H9 (cell line): Measurements from ENCODE around the gene FBLN2. TPM values are rescaled to one million over a fixed set of nuclear protein-coding genes. Genes with fewer than 3 reads are reported as not detected.

Experiments used
- DNase-seq: peaks from one replicate; pipeline ENCODE4 v3.0.0-alpha.2; 2017
- H2AFZ ChIP-seq: one replicate; pipeline ENCODE4 v1.6.1; 2013; ENCODE audit warnings: mild to moderate bottlenecking, low read length, control low read depth, moderate library complexity
- H2AK5ac ChIP-seq: 2 replicates; pipeline ENCODE4 v1.6.1; 2013; ENCODE audit warnings: low read length, control low read depth, mixed read lengths; ENCODE audit not compliant: insufficient read length
- H2BK120ac ChIP-seq: one replicate; pipeline ENCODE4 v1.6.1; 2013; ENCODE audit warnings: low read depth, mild to moderate bottlenecking, low read length, control low read depth, inconsistent platforms; ENCODE audit not compliant: poor library complexity, severe bottlenecking
- H2BK12ac ChIP-seq: 2 replicates; pipeline ENCODE4 v1.6.1; 2013; ENCODE audit warnings: low read length, control low read depth, mixed read lengths, low read depth; ENCODE audit not compliant: insufficient read length
- H2BK15ac ChIP-seq: 2 replicates; pipeline ENCODE4 v1.6.1; 2013; ENCODE audit warnings: low read depth, low read length, control low read depth
- H2BK20ac ChIP-seq: one replicate; pipeline ENCODE4 v1.6.1; 2013; ENCODE audit warnings: low read depth, mild to moderate bottlenecking, low read length, control low read depth, inconsistent platforms; ENCODE audit not compliant: poor library complexity, severe bottlenecking
- H2BK5ac ChIP-seq: 2 replicates; pipeline ENCODE4 v1.6.1; 2013; ENCODE audit warnings: low read length, control low read depth, mixed read lengths; ENCODE audit not compliant: insufficient read length
- H3K14ac ChIP-seq: 2 replicates; pipeline ENCODE4 v1.6.1; 2013; ENCODE audit warnings: low read length, control low read depth; ENCODE audit not compliant: insufficient read depth
- H3K18ac ChIP-seq: 2 replicates; pipeline ENCODE4 v1.6.1; 2013; ENCODE audit warnings: low read depth, mild to moderate bottlenecking, mixed read lengths, low read length, control low read depth; ENCODE audit not compliant: insufficient read length
- H3K23ac ChIP-seq: 2 replicates; pipeline ENCODE4 v1.6.1; 2013; ENCODE audit warnings: low read length, control low read depth, mixed read lengths, low read depth; ENCODE audit not compliant: insufficient read length
- H3K23me2 ChIP-seq: 2 replicates; pipeline ENCODE4 v1.6.1; 2013; ENCODE audit warnings: low read depth, mild to moderate bottlenecking, mixed read lengths, low read length, control low read depth; ENCODE audit not compliant: insufficient read length, poor library complexity, severe bottlenecking
- H3K27ac ChIP-seq: 2 replicates; pipeline ENCODE4 v1.5.1; 2013; ENCODE audit warnings: low read length, control low read depth, mixed read lengths, low read depth; ENCODE audit not compliant: insufficient read length
- H3K27me3 ChIP-seq: 2 replicates; pipeline ENCODE4 v1.6.1; 2013; ENCODE audit warnings: low read length, control low read depth, inconsistent platforms; ENCODE audit not compliant: insufficient read depth
- H3K4ac ChIP-seq: 2 replicates; pipeline ENCODE4 v1.6.1; 2013; ENCODE audit warnings: low read depth, mild to moderate bottlenecking, control low read depth, inconsistent platforms, low read length, moderate library complexity
- H3K4me1 ChIP-seq: 2 replicates; pipeline ENCODE4 v1.6.1; 2013; ENCODE audit warnings: low read length, control low read depth, inconsistent platforms; ENCODE audit not compliant: insufficient read depth
- H3K4me2 ChIP-seq: 2 replicates; pipeline ENCODE4 v1.6.1; 2013; ENCODE audit warnings: low read length, control low read depth, mixed read lengths; ENCODE audit not compliant: insufficient read length, insufficient read depth
- H3K56ac ChIP-seq: 2 replicates; pipeline ENCODE4 v1.6.1; 2013; ENCODE audit warnings: low read depth, mild to moderate bottlenecking, mixed read lengths, low read length, control low read depth; ENCODE audit not compliant: insufficient read length
- H3K79me1 ChIP-seq: 2 replicates; pipeline ENCODE4 v1.6.1; 2013; ENCODE audit warnings: low read depth, mild to moderate bottlenecking, moderate library complexity, low read length, control low read depth, inconsistent platforms; ENCODE audit not compliant: insufficient read depth, poor library complexity, severe bottlenecking
- H3K79me2 ChIP-seq: 2 replicates; pipeline ENCODE4 v1.6.1; 2013; ENCODE audit warnings: low read length, control low read depth, inconsistent platforms; ENCODE audit not compliant: insufficient read depth
- H3K9ac ChIP-seq: 2 replicates; pipeline ENCODE4 v1.6.1; 2013; ENCODE audit warnings: low read length, control low read depth, mixed read lengths; ENCODE audit not compliant: insufficient read length; ENCODE audit errors: extremely low read depth
- H3K9me3 ChIP-seq: one replicate; pipeline ENCODE4 v1.6.1; 2013; ENCODE audit warnings: low read depth, low read length, inconsistent platforms; ENCODE audit not compliant: control insufficient read depth
- H3T11ph ChIP-seq: one replicate; pipeline ENCODE4 v1.6.1; 2013; ENCODE audit warnings: mild to moderate bottlenecking, low read length, control low read depth, inconsistent platforms
- H4K20me1 ChIP-seq: one replicate; pipeline ENCODE4 v1.6.1; 2013; ENCODE audit not compliant: control insufficient read depth, insufficient read length, insufficient read depth
- H4K5ac ChIP-seq: 2 replicates; pipeline ENCODE4 v1.6.1; 2013; ENCODE audit warnings: low read depth, mild to moderate bottlenecking, mixed read lengths, low read length, control low read depth; ENCODE audit not compliant: insufficient read length
- H4K8ac ChIP-seq: replicated peaks from 2 replicates; pipeline ENCODE4 v1.6.1; 2013; ENCODE audit warnings: low read length, control low read depth, mixed read lengths, low read depth; ENCODE audit not compliant: insufficient read length
- H4K91ac ChIP-seq: 2 replicates; pipeline ENCODE4 v1.6.1; 2013; ENCODE audit warnings: low read depth, mild to moderate bottlenecking, moderate library complexity, mixed read lengths, low read length, control low read depth; ENCODE audit not compliant: insufficient read length
- H3K27ac Mint-ChIP-seq, 3 experiments: 2 replicates in 2 of 3; 3 replicates in 1 of 3; pipeline ENCODE4 v1.8.0; 2020 to 2021; ENCODE audit warnings: mixed read lengths in 3 of 3, mild to moderate bottlenecking in 1 of 3, moderate library complexity in 1 of 3
- H3K27me3 Mint-ChIP-seq: 2 replicates; pipeline ENCODE4 v1.8.0; 2021; ENCODE audit warnings: low read depth, mild to moderate bottlenecking, moderate library complexity, mixed read lengths
- H3K36me3 Mint-ChIP-seq, 3 experiments: 2 replicates in 2 of 3; 3 replicates in 1 of 3; pipeline ENCODE4 v1.8.0; 2020 to 2021; ENCODE audit warnings: low read depth in 3 of 3, mixed read lengths in 3 of 3; ENCODE audit not compliant: insufficient read depth in 1 of 3
- H3K4me1 Mint-ChIP-seq, 2 experiments: 2 replicates each; pipeline ENCODE4 v1.8.0; 2020; ENCODE audit warnings: mixed read lengths in 2 of 2
- H3K4me3 Mint-ChIP-seq, 2 experiments: 2 replicates in 1 of 2; 3 replicates in 1 of 2; pipeline ENCODE4 v1.8.0; 2020 to 2021; ENCODE audit warnings: mild to moderate bottlenecking in 2 of 2, mixed read lengths in 2 of 2, moderate library complexity in 1 of 2
- H3K9me3 Mint-ChIP-seq, 2 experiments: 2 replicates in 1 of 2; 3 replicates in 1 of 2; pipeline ENCODE4 v1.8.0; 2020; ENCODE audit warnings: mild to moderate bottlenecking in 2 of 2, mixed read lengths in 2 of 2, moderate library complexity in 1 of 2
- CTCF ChIP-seq: fragments of 200-600 bp; sonication (generic); conservative IDR thresholded peaks from 3 replicates; pipeline ENCODE4 v1.8.0; 2021; ENCODE audit warnings: antibody characterized with exemption, mild to moderate bottlenecking
- WGBS: extraction: QIAGEN DNeasy Blood & Tissue Kit; methylation state at CpG from one replicate; pipeline ENCODE4 v1.1.7; 2013; ENCODE audit warnings: missing lambda C conversion rate, low lambda C conversion rate, mixed read lengths; ENCODE audit not compliant: insufficient read length; ENCODE audit errors: extremely low coverage; 5-methylcytosine and 5-hydroxymethylcytosine counted together
- total RNA-seq: library from RNA; stranded (reverse); gene quantifications from 2 replicates; pipeline ENCODE4 v1.2.1, GENCODE V29; 2021

FBLN2 gene
- total RNA-seq, 1 experiment from 2014 or later, result 11.8 TPM

- Histone ChIP-seq H3K27ac (no peak overlapping the region), H4K5ac (no peak overlapping the region), H3K4me1 (no peaks in the 10 kb centered on the region), H3T11ph (no peak overlapping the region), H3K14ac (no peak overlapping the region), H4K91ac (no peak overlapping the region), H3K56ac (no peak overlapping the region), H2BK15ac (no peak overlapping the region), H2BK12ac (no peak overlapping the region), H3K4me2 (no peak overlapping the region), H2BK120ac (no peak overlapping the region), H3K79me2 (no peaks in the 10 kb centered on the region), H2BK20ac (no peak overlapping the region), H4K20me1 (no peaks in the 10 kb centered on the region), H2BK5ac (no peak overlapping the region), H3K9me3 (no peaks in the 10 kb centered on the region), H2AFZ (no peak overlapping the region), H3K9ac (no peak overlapping the region), H2AK5ac (no peak overlapping the region), H3K23ac (no peak overlapping the region), H3K79me1 (no peaks in the 10 kb centered on the region), H3K23me2 (no peaks in the 10 kb centered on the region), H3K27me3 (no peaks in the 10 kb centered on the region), H3K18ac (no peak overlapping the region), H4K8ac (no peak overlapping the region), H3K4ac (no peak overlapping the region)
- no peak for DNase-seq
- no CpG with 5 or more reads among the region's 5 CpGs for WGBS
- Mint-ChIP-seq H3K27me3 (no peaks in the 10 kb centered on the region), H3K36me3 (no peaks in the 10 kb centered on the region), H3K4me1 (peaks cover 13 to 18% of the 10 kb centered on the region in 2 experiments), H3K9me3 (no peaks in the 10 kb centered on the region), H3K27ac (no peak overlapping the region), H3K4me3 (no peak overlapping the region)
- TF ChIP-seq CTCF, result no peak
Measured at GRCh38 chr3:13566453-13566748, 17.5 kb downstream of the FBLN2 start.
